ENCODE data around the gene VPS33B. TPM values are rescaled to one million over a fixed set of nuclear protein-coding genes. Genes with fewer than 3 reads are reported as not detected.

Gene VPS33B
- total and polyA plus RNA-seq, 2 experiments from 2014 or later: 8.8 to 15.2 TPM

DNA sequence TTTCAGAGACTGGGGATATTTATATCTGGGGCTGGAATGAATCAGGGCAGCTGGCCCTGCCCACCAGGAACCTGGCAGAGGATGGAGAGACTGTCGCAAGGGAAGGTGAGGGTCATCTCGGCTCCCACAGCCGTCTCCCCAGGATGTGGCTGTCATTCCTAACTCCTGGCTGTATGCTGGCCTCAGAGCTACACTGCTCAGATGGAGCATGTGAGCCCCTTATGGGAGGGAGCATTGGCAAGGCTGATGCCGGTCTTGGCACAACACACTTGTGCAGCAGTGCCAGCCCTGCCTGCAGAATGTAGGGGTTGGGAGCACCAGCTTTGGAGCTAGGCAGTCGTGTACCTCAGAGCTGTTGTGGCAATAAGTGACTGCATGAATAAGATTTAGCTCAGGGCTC lies 62.5 kb downstream of the VPS33B start:
- Mint-ChIP-seq H3K4me3 (no peak overlapping the region), H3K36me3 (ENCODE audit: low read depth) (peaks cover 46% of the 10 kb centered on the region), H3K27ac (no peak overlapping the region), H3K9me3 (no peaks in the 10 kb centered on the region; the same call in 2 of the 3 replicates), H3K4me1 (peaks cover 10% of the 10 kb centered on the region), H3K27me3 (ENCODE audit: insufficient read depth, low read depth, poor library complexity) (peaks cover 19% of the 10 kb centered on the region)
- Histone ChIP-seq H3K4me3 (no peak overlapping the region), H3K4me1 (ENCODE audit: insufficient read depth) (peaks cover 13% of the 10 kb centered on the region), H2AFZ (no peak overlapping the region), H3K36me3 (ENCODE audit: insufficient read depth) (peaks cover 14% of the 10 kb centered on the region; the same call in 1 of the 2 replicates), H3F3A (replicated peaks; ENCODE audit: low read depth) (peaks cover 12% of the 10 kb centered on the region; the same call in 1 of the 2 replicates), H3K4me2 (no peak overlapping the region), H3K9me2 (ENCODE audit: insufficient read depth) (no peaks in the 10 kb centered on the region), H3K79me2 (replicated peaks; ENCODE audit: insufficient read depth) (no peaks in the 10 kb centered on the region), H3K27me3 (ENCODE audit: insufficient read depth) (no peaks in the 10 kb centered on the region), H4K20me1 (replicated peaks; ENCODE audit: insufficient read depth) (peaks cover 11% of the 10 kb centered on the region; the same call in 1 of the 2 replicates), H3K27ac (ENCODE audit: low read depth) (no peak overlapping the region)
- no peak for ATAC-seq
- no peak for DNase-seq (ENCODE audit: low spot score)
- TF ChIP-seq, protein P1, sequence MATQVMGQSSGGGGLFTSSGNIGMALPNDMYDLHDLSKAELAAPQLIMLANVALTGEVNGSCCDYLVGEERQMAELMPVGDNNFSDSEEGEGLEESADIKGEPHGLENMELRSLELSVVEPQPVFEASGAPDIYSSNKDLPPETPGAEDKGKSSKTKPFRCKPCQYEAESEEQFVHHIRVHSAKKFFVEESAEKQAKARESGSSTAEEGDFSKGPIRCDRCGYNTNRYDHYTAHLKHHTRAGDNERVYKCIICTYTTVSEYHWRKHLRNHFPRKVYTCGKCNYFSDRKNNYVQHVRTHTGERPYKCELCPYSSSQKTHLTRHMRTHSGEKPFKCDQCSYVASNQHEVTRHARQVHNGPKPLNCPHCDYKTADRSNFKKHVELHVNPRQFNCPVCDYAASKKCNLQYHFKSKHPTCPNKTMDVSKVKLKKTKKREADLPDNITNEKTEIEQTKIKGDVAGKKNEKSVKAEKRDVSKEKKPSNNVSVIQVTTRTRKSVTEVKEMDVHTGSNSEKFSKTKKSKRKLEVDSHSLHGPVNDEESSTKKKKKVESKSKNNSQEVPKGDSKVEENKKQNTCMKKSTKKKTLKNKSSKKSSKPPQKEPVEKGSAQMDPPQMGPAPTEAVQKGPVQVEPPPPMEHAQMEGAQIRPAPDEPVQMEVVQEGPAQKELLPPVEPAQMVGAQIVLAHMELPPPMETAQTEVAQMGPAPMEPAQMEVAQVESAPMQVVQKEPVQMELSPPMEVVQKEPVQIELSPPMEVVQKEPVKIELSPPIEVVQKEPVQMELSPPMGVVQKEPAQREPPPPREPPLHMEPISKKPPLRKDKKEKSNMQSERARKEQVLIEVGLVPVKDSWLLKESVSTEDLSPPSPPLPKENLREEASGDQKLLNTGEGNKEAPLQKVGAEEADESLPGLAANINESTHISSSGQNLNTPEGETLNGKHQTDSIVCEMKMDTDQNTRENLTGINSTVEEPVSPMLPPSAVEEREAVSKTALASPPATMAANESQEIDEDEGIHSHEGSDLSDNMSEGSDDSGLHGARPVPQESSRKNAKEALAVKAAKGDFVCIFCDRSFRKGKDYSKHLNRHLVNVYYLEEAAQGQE (IDR thresholded peaks at IDR 0.05; ENCODE audit: unreplicated experiment): no peak
- TF ChIP-seq NANOG (IDR thresholded peaks at IDR 0.05; ENCODE audit: borderline replicate concordance): no peak
- no peak for TF ChIP-seq ZNF331 (CRISPR knock-in tag; IDR thresholded peaks at IDR 0.05; ENCODE audit: low read depth)
- no peak for TF ChIP-seq JUNB (IDR thresholded peaks at IDR 0.05; ENCODE audit: unreplicated experiment)
- TF ChIP-seq, protein P2, sequence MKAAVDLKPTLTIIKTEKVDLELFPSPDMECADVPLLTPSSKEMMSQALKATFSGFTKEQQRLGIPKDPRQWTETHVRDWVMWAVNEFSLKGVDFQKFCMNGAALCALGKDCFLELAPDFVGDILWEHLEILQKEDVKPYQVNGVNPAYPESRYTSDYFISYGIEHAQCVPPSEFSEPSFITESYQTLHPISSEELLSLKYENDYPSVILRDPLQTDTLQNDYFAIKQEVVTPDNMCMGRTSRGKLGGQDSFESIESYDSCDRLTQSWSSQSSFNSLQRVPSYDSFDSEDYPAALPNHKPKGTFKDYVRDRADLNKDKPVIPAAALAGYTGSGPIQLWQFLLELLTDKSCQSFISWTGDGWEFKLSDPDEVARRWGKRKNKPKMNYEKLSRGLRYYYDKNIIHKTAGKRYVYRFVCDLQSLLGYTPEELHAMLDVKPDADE (IDR thresholded peaks at IDR 0.05): no peak
- TF ChIP-seq, protein P3, sequence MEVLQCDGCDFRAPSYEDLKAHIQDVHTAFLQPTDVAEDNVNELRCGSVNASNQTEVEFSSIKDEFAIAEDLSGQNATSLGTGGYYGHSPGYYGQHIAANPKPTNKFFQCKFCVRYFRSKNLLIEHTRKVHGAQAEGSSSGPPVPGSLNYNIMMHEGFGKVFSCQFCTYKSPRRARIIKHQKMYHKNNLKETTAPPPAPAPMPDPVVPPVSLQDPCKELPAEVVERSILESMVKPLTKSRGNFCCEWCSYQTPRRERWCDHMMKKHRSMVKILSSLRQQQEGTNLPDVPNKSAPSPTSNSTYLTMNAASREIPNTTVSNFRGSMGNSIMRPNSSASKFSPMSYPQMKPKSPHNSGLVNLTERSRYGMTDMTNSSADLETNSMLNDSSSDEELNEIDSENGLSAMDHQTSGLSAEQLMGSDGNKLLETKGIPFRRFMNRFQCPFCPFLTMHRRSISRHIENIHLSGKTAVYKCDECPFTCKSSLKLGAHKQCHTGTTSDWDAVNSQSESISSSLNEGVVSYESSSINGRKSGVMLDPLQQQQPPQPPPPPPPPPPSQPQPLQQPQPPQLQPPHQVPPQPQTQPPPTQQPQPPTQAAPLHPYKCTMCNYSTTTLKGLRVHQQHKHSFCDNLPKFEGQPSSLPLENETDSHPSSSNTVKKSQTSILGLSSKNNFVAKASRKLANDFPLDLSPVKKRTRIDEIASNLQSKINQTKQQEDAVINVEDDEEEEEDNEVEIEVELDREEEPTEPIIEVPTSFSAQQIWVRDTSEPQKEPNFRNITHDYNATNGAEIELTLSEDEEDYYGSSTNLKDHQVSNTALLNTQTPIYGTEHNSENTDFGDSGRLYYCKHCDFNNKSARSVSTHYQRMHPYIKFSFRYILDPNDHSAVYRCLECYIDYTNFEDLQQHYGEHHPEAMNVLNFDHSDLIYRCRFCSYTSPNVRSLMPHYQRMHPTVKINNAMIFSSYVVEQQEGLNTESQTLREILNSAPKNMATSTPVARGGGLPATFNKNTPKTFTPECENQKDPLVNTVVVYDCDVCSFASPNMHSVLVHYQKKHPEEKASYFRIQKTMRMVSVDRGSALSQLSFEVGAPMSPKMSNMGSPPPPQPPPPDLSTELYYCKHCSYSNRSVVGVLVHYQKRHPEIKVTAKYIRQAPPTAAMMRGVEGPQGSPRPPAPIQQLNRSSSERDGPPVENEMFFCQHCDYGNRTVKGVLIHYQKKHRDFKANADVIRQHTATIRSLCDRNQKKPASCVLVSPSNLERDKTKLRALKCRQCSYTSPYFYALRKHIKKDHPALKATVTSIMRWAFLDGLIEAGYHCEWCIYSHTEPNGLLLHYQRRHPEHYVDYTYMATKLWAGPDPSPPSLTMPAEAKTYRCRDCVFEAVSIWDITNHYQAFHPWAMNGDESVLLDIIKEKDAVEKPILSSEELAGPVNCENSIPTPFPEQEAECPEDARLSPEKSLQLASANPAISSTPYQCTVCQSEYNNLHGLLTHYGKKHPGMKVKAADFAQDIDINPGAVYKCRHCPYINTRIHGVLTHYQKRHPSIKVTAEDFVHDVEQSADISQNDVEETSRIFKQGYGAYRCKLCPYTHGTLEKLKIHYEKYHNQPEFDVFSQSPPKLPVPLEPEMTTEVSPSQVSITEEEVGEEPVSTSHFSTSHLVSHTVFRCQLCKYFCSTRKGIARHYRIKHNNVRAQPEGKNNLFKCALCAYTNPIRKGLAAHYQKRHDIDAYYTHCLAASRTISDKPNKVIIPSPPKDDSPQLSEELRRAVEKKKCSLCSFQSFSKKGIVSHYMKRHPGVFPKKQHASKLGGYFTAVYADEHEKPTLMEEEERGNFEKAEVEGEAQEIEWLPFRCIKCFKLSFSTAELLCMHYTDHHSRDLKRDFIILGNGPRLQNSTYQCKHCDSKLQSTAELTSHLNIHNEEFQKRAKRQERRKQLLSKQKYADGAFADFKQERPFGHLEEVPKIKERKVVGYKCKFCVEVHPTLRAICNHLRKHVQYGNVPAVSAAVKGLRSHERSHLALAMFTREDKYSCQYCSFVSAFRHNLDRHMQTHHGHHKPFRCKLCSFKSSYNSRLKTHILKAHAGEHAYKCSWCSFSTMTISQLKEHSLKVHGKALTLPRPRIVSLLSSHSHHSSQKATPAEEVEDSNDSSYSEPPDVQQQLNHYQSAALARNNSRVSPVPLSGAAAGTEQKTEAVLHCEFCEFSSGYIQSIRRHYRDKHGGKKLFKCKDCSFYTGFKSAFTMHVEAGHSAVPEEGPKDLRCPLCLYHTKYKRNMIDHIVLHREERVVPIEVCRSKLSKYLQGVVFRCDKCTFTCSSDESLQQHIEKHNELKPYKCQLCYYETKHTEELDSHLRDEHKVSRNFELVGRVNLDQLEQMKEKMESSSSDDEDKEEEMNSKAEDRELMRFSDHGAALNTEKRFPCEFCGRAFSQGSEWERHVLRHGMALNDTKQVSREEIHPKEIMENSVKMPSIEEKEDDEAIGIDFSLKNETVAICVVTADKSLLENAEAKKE (CRISPR knock-in tag; IDR thresholded peaks at IDR 0.05): no peak
- TF ChIP-seq ZNF114 (CRISPR knock-in tag; IDR thresholded peaks at IDR 0.05): no peak
- TF ChIP-seq POLR2AphosphoS5 (IDR thresholded peaks at IDR 0.05; ENCODE audit: low read depth): no peak
- no peak for TF ChIP-seq EZH2 (IDR thresholded peaks at IDR 0.05; ENCODE audit: low read depth, unreplicated experiment)
- TF ChIP-seq, protein P4, sequence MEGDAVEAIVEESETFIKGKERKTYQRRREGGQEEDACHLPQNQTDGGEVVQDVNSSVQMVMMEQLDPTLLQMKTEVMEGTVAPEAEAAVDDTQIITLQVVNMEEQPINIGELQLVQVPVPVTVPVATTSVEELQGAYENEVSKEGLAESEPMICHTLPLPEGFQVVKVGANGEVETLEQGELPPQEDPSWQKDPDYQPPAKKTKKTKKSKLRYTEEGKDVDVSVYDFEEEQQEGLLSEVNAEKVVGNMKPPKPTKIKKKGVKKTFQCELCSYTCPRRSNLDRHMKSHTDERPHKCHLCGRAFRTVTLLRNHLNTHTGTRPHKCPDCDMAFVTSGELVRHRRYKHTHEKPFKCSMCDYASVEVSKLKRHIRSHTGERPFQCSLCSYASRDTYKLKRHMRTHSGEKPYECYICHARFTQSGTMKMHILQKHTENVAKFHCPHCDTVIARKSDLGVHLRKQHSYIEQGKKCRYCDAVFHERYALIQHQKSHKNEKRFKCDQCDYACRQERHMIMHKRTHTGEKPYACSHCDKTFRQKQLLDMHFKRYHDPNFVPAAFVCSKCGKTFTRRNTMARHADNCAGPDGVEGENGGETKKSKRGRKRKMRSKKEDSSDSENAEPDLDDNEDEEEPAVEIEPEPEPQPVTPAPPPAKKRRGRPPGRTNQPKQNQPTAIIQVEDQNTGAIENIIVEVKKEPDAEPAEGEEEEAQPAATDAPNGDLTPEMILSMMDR (conservative IDR thresholded peaks at IDR 0.05; ENCODE audit: low read depth in 2 of 2): no peak
- no peak for TF ChIP-seq EZH2phosphoT487 (IDR thresholded peaks at IDR 0.05; ENCODE audit: unreplicated experiment)
- no peak for TF ChIP-seq STAT1 (IDR thresholded peaks at IDR 0.05; ENCODE audit: unreplicated experiment)
- TF ChIP-seq CREB1 (CRISPR knock-in tag; IDR thresholded peaks at IDR 0.05; ENCODE audit: low read depth): no peak

Measured in GM23338 (cell line).